Loucy (cell line): ENCODE measurements around the gene KRT82.

Source experiments
- H2AFZ ChIP-seq: fragments of 200-600 bp; sonication (generic); 2 replicates; pipeline ENCODE4 v1.6.0; 2016; ENCODE audit warnings: antibody characterized with exemption, mild to moderate bottlenecking, low read length, moderate library complexity
- H3F3A ChIP-seq: fragments of 200-600 bp; 2 replicates; pipeline ENCODE4 v1.6.0; 2016; ENCODE audit warnings: antibody characterized with exemption, low read depth, mild to moderate bottlenecking
- H3K27me3 ChIP-seq: fragments of 200-600 bp; sonication (generic); 2 replicates; pipeline ENCODE4 v1.6.1; 2014; ENCODE audit warnings: low read length, mild to moderate bottlenecking; ENCODE audit not compliant: insufficient read depth, poor library complexity, severe bottlenecking
- H3K36me3 ChIP-seq: fragments of 200-600 bp; sonication (generic); 2 replicates; pipeline ENCODE4 v1.6.1; 2016; ENCODE audit warnings: low read length; ENCODE audit not compliant: insufficient read depth
- H3K4me1 ChIP-seq: fragments of 200-600 bp; sonication (generic); 2 replicates; pipeline ENCODE4 v1.5.1; 2014; ENCODE audit warnings: low read length, mild to moderate bottlenecking; ENCODE audit not compliant: insufficient read depth, poor library complexity, severe bottlenecking
- H3K4me2 ChIP-seq: fragments of 200-600 bp; sonication (generic); 2 replicates; pipeline ENCODE4 v1.6.0; 2014; ENCODE audit warnings: antibody characterized with exemption, low read length, low read depth, mild to moderate bottlenecking; ENCODE audit not compliant: poor library complexity, severe bottlenecking
- H3K4me3 ChIP-seq: fragments of 200-600 bp; sonication (generic); 2 replicates; pipeline ENCODE4 v1.5.1; 2014; ENCODE audit warnings: low read length, mild to moderate bottlenecking, mixed read lengths; ENCODE audit not compliant: poor library complexity, severe bottlenecking
- H3K79me2 ChIP-seq: fragments of 200-600 bp; sonication (generic); 2 replicates; pipeline ENCODE4 v1.6.1; 2014; ENCODE audit warnings: low read length; ENCODE audit not compliant: insufficient read depth
- H3K9ac ChIP-seq: fragments of 200-600 bp; sonication (generic); 2 replicates; pipeline ENCODE4 v1.6.0; 2014; ENCODE audit warnings: mild to moderate bottlenecking, low read depth, low read length, moderate library complexity; ENCODE audit not compliant: poor library complexity, severe bottlenecking
- H3K9me2 ChIP-seq: fragments of 200-600 bp; sonication (generic); replicated peaks from 2 replicates; pipeline ENCODE4 v1.6.1; 2016; ENCODE audit warnings: low read depth, low read length, mixed read lengths
- H3K9me3 ChIP-seq: fragments of 200-600 bp; sonication (generic); 2 replicates; pipeline ENCODE4 v1.6.1; 2014; ENCODE audit warnings: mild to moderate bottlenecking, antibody characterized with exemption, low read length, low read depth; ENCODE audit not compliant: insufficient read depth
- H4K20me1 ChIP-seq: fragments of 200-600 bp; sonication (generic); 2 replicates; pipeline ENCODE4 v1.6.0; 2014; ENCODE audit warnings: antibody characterized with exemption, low read length, mild to moderate bottlenecking; ENCODE audit not compliant: insufficient read depth, poor library complexity, severe bottlenecking
- EZH2phosphoT487 ChIP-seq: fragments of 200-600 bp; IDR thresholded peaks from 2 replicates; pipeline ENCODE4 v1.6.1; 2018; ENCODE audit warnings: antibody characterized with exemption, mild to moderate bottlenecking, moderate library complexity, borderline replicate concordance
- TF ChIP-seq, protein P1 (sequence below): fragments of 200-600 bp; sonication (generic); conservative IDR thresholded peaks from 2 replicates; pipeline ENCODE4 v1.5.1; 2014; ENCODE audit warnings: mild to moderate bottlenecking, antibody characterized with exemption, low read length

The KRT82 gene

DNA sequence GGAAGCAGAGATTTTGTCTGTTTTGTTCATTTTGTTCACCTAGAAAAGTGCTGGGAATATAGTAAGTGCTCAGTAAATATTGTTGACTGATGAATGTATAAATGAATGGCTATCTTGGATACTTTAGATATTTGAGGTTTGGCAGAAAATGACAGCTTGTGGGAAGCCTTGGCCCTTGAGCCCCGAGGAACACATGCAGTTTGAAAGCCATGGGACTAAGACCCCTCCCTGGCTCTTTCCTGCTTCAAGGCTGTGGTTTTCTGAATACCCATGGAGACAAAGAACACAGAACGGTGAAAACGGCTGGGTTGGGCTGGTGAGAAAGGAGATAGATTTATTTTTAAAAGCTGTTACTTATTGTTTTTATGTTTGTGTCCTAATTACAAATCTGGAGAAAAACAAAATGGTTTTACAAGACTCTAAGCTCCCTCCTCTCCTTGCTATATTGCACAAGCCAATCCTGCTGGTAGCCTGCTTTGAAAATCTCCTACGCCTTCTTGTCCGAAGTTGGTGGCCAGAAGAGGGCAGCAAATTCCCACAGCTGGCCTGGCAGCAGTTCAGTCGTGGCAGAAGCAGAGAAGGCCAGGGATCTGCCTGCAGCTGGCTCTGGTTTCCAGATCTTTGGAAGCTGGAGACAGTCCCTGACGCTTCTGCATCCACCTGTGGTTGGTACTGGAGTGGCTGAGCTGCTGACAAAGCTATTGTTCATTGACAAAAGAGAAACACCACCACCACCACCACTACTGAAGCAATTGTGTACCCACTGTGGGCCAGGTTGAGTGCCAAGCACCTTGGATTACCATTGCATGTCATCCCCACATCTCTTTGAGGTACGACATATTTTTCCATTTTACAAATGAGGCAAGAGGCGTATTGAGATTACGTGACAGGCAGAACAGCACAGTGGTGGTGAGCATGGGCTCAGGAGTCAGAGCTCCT is 33.6 kb downstream of the KRT82 start:
- no peak for TF ChIP-seq EZH2phosphoT487
- TF ChIP-seq, protein P1, sequence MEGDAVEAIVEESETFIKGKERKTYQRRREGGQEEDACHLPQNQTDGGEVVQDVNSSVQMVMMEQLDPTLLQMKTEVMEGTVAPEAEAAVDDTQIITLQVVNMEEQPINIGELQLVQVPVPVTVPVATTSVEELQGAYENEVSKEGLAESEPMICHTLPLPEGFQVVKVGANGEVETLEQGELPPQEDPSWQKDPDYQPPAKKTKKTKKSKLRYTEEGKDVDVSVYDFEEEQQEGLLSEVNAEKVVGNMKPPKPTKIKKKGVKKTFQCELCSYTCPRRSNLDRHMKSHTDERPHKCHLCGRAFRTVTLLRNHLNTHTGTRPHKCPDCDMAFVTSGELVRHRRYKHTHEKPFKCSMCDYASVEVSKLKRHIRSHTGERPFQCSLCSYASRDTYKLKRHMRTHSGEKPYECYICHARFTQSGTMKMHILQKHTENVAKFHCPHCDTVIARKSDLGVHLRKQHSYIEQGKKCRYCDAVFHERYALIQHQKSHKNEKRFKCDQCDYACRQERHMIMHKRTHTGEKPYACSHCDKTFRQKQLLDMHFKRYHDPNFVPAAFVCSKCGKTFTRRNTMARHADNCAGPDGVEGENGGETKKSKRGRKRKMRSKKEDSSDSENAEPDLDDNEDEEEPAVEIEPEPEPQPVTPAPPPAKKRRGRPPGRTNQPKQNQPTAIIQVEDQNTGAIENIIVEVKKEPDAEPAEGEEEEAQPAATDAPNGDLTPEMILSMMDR, result peak; percentile 85
- Histone ChIP-seq H3K9me3 (no peaks in the 10 kb centered on the region), H3K9ac (no peak overlapping the region), H3K4me2 (no peak overlapping the region), H3K27me3 (no peaks in the 10 kb centered on the region), H3K36me3 (no peaks in the 10 kb centered on the region), H3K9me2 (no peaks in the 10 kb centered on the region), H2AFZ (no peak overlapping the region), H4K20me1 (no peaks in the 10 kb centered on the region), H3K79me2 (no peaks in the 10 kb centered on the region), H3K4me3 (no peak overlapping the region), H3K4me1 (no peaks in the 10 kb centered on the region), H3F3A (no peaks in the 10 kb centered on the region)

DNA sequence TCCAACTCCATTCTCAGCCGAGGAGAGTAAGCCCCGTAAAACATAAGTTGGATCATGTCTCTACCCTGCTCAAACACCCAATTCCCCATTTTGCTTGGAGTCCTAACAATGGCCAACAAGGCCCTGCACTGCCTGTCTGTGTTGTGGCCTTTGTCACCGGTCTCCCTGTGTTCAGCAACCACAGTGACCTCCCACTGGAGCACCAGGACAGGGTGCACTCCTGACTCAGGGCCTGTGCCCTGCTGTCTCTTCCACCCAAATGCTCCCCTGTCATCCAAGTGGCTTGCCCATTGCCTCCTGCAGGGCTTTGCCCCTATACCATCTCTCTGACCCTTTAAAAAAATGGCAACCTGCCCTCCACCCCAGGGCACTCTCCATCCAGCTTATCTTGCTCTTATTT is 34.4 kb downstream of the KRT82 start:
- H3F3A ChIP-seq, result no peaks in the 10 kb centered on the region
- H3K36me3 ChIP-seq, result no peaks in the 10 kb centered on the region
- no peaks in the 10 kb centered on the region for H3K27me3 ChIP-seq
- H4K20me1 ChIP-seq, result no peaks in the 10 kb centered on the region
- TF ChIP-seq EZH2phosphoT487, result no peak
- TF ChIP-seq, protein P1, result no peak
- H3K9ac ChIP-seq, result no peak overlapping the region
- H2AFZ ChIP-seq, result no peak overlapping the region
- H3K4me2 ChIP-seq, result no peak overlapping the region
- no peaks in the 10 kb centered on the region for H3K9me2 ChIP-seq
- H3K4me1 ChIP-seq, result no peaks in the 10 kb centered on the region
- no peak overlapping the region for H3K4me3 ChIP-seq
- no peaks in the 10 kb centered on the region for H3K79me2 ChIP-seq
- H3K9me3 ChIP-seq, result no peaks in the 10 kb centered on the region

DNA sequence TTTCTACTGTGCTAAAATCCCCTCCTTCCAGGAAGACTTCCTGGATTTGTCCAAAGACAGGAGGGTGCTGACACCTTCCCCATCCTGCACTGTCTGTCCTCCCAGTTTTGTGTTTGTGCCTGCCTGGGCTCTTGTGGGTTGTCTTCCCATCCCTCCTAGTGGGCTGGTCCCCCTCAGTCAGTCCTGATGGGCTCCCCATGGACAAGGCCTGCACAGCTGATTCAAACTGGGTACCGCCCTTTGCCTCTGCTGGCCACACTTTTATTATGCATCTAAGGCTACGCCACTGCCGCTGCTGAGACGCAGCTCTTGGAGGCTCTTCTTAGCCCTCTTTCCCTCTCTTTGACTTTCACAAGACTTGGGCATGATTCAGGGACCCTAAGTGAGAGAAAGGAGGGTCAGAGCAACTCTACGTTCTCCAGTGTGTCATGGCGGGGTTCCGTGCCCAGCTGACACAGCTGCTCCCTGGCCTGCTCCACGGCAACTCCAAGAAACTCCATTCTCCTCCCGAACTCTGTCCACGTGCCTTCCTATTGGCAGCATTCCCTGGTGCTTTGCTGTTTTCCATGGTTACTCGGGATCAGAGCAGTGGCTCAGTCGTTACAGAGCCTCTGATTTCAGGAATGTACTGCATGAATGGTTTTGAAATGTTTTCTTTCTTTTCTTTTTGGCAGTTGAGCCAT is 35.1 kb downstream of the KRT82 start:
- Histone ChIP-seq H3K4me2 (no peak overlapping the region), H3K4me3 (no peak overlapping the region), H3K79me2 (no peaks in the 10 kb centered on the region), H3F3A (no peaks in the 10 kb centered on the region), H3K9me2 (no peaks in the 10 kb centered on the region), H4K20me1 (no peaks in the 10 kb centered on the region), H3K4me1 (no peaks in the 10 kb centered on the region), H3K27me3 (no peaks in the 10 kb centered on the region), H3K9me3 (no peaks in the 10 kb centered on the region), H2AFZ (no peak overlapping the region), H3K36me3 (no peaks in the 10 kb centered on the region), H3K9ac (no peak overlapping the region)
- no peak for TF ChIP-seq EZH2phosphoT487
- TF ChIP-seq, protein P1, result no peak
